PC-9 (cell line): Measurements from ENCODE around the gene RPAP2. TPM values are rescaled to one million over a fixed set of nuclear protein-coding genes. Genes with fewer than 3 reads are reported as not detected.
"Not testable (repeated sequence)": the region's sequence is repeated elsewhere in the genome, so short reads cannot be mapped to it uniquely, and the experiment has no call there.

Experiments
- BruUV-seq: library from RNA; stranded (reverse); fragments of 400-500 nt; replicated peaks from 2 replicates; lab custom pipeline; 2021; lab: Mats Ljungman, UMichigan
- CTCF ChIA-PET: fragments of 300-600 bp; sonication (Branson Sonifier 250); formaldehyde crosslinking; loops from one replicate; lab custom pipeline; 2022; ENCODE audit warnings: antibody characterized with exemption; lab: Charles Lee
- POLR2A ChIA-PET: fragments of 300-600 bp; sonication (Branson Sonifier 250); formaldehyde crosslinking; loops from one replicate; lab custom pipeline; 2022; ENCODE audit warnings: antibody characterized with exemption; ENCODE audit not compliant: unreplicated experiment; lab: Charles Lee
- DNase-seq, 2 experiments: peaks; one replicate each; pipeline versions ENCODE4 v3.0.0 to v3.0.0-alpha.2; 2015 to 2022; ENCODE audit warnings: mixed read lengths in 1 of 2
- H2AFZ ChIP-seq: fragments of 200-600 bp; sonication (generic); 2 replicates; pipeline ENCODE4 v1.8.1; 2017; ENCODE audit warnings: antibody characterized with exemption
- H3F3A ChIP-seq: fragments of 200-600 bp; sonication (generic); 2 replicates; pipeline ENCODE4 v1.8.1; 2017; ENCODE audit warnings: antibody characterized with exemption, mild to moderate bottlenecking, low read depth; ENCODE audit not compliant: insufficient read depth
- H3K27ac ChIP-seq: fragments of 200-600 bp; sonication (generic); 2 replicates; pipeline ENCODE4 v1.6.1; 2016; ENCODE audit warnings: mixed run types
- H3K27me3 ChIP-seq: fragments of 200-600 bp; sonication (generic); 2 replicates; pipeline ENCODE4 v1.6.1; 2016; ENCODE audit warnings: low read depth, mixed run types; ENCODE audit not compliant: insufficient read depth
- H3K36me3 ChIP-seq: fragments of 200-600 bp; sonication (generic); 2 replicates; pipeline ENCODE4 v1.6.1; 2016; ENCODE audit warnings: low read depth, mixed run types
- H3K4me1 ChIP-seq: fragments of 200-600 bp; sonication (generic); replicated peaks from 2 replicates; pipeline ENCODE4 v1.6.1; 2016; ENCODE audit warnings: mixed run types; ENCODE audit not compliant: insufficient read depth
- H3K4me2 ChIP-seq: fragments of 200-600 bp; sonication (generic); 2 replicates; pipeline ENCODE4 v1.6.1; 2017; ENCODE audit warnings: mixed run types
- H3K4me3 ChIP-seq: fragments of 200-600 bp; sonication (generic); 2 replicates; pipeline ENCODE4 v1.6.1; 2016; ENCODE audit warnings: mixed run types
- H3K79me2 ChIP-seq: fragments of 200-600 bp; sonication (generic); 2 replicates; pipeline ENCODE4 v1.6.1; 2017; ENCODE audit warnings: low read depth, mixed run types
- H3K9me2 ChIP-seq: fragments of 200-600 bp; sonication (generic); 2 replicates; pipeline ENCODE4 v1.8.1; 2017; ENCODE audit warnings: mild to moderate bottlenecking; ENCODE audit not compliant: insufficient read depth
- H3K9me3 ChIP-seq: fragments of 200-600 bp; sonication (generic); 2 replicates; pipeline ENCODE4 v1.8.1; 2016; ENCODE audit warnings: low read depth; ENCODE audit not compliant: insufficient read depth
- H4K20me1 ChIP-seq: fragments of 200-600 bp; sonication (generic); 2 replicates; pipeline ENCODE4 v1.8.1; 2017; ENCODE audit not compliant: insufficient read depth
- EZH2 ChIP-seq: fragments of 200-600 bp; sonication (generic); IDR thresholded peaks from 2 replicates; pipeline ENCODE4 v1.8.0; 2017; ENCODE audit warnings: antibody characterized with exemption, low read depth
- intact Hi-C: fragments of 100-400 bp; cut with micrococcal nuclease; formaldehyde crosslinking; loops from one replicate; pipeline ENCODE4 v1.10.0; 2022; ENCODE audit not compliant: unreplicated experiment
- total RNA-seq: library from RNA; stranded (reverse); gene quantifications from 2 replicates; pipeline ENCODE4 v1.2.3, GENCODE V29; 2021
- TF ChIP-seq, protein P1 (sequence below): fragments of 200-600 bp; sonication (generic); conservative IDR thresholded peaks from 2 replicates; pipeline ENCODE4 v1.6.1; 2017; ENCODE audit warnings: mixed run types, antibody characterized with exemption, mild to moderate bottlenecking, moderate library complexity

The RPAP2 gene
- total RNA-seq, 1 experiment from 2014 or later, result 20.3 TPM

DNA sequence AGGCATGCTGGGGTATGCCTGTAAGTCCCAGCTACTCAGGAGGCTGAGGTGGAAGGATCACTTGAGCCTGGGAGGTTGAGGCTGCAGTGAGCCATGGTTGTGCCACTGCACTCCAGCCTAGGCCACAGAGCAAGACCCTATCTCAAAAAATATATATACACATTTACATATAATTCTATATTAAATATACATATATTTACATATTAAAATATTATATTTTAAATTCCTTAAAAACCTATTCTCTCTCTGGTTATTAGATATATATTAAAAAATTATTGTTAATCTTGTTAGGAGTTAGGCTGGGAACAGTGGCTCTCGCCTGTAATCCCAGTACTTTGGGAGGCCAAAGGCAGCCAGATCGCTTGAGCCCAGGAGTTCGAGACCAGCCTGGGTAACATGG lies 22.8 kb upstream of the RPAP2 start:
- H3F3A ChIP-seq, result no peaks in the 10 kb centered on the region
- no peaks in the 10 kb centered on the region for H3K27me3 ChIP-seq
- H3K9me3 ChIP-seq, result no peaks in the 10 kb centered on the region
- no peak overlapping the region for H2AFZ ChIP-seq
- no TSS peak for BruUV-seq
- no peaks in the 10 kb centered on the region for H3K4me1 ChIP-seq
- no peak overlapping the region for H3K27ac ChIP-seq
- H3K4me2 ChIP-seq, result no peak overlapping the region
- H3K79me2 ChIP-seq, result no peaks in the 10 kb centered on the region
- ChIA-PET CTCF (no interaction called here), POLR2A (no interaction called here)
- H4K20me1 ChIP-seq, result no peaks in the 10 kb centered on the region
- DNase-seq, result no peak
- no peaks in the 10 kb centered on the region for H3K9me2 ChIP-seq
- TF ChIP-seq EZH2, result no peak
- TF ChIP-seq, protein P1, sequence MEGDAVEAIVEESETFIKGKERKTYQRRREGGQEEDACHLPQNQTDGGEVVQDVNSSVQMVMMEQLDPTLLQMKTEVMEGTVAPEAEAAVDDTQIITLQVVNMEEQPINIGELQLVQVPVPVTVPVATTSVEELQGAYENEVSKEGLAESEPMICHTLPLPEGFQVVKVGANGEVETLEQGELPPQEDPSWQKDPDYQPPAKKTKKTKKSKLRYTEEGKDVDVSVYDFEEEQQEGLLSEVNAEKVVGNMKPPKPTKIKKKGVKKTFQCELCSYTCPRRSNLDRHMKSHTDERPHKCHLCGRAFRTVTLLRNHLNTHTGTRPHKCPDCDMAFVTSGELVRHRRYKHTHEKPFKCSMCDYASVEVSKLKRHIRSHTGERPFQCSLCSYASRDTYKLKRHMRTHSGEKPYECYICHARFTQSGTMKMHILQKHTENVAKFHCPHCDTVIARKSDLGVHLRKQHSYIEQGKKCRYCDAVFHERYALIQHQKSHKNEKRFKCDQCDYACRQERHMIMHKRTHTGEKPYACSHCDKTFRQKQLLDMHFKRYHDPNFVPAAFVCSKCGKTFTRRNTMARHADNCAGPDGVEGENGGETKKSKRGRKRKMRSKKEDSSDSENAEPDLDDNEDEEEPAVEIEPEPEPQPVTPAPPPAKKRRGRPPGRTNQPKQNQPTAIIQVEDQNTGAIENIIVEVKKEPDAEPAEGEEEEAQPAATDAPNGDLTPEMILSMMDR, result no peak
- 0 out of 2 replicates have a peak, but pooled peaks cover 8% of the 10 kb centered on the region for H3K36me3 ChIP-seq
- no peak overlapping the region for H3K4me3 ChIP-seq
- intact Hi-C loops, result no loop called here

DNA sequence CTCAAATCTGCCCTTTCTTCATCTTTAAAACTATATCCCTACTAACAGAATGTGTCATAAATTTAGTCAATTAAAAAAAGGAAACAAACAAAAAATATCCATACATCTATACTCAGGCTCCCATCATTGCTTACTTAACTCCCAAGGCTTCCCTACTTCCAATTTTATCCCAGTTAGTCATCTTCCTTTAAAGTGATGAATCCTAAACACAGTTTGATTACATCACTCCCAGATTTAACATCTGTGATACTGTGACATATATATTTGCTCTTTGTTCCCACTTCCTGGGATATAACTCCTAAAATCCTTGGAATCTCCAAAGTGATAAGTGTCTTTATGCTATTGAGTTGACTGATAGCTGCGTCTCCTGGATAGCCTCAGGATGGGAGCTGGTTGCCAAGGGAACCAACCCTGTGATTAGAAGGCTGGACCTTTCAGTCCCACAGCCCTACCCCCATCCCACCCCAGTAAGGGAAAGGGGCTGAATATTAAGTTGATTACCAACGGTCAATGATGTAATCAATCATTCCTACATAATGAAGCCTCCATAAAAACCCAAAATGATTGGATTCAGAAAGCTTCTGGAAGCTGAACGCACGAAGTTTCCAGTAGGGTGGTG lies 21.6 kb upstream of the RPAP2 start:
- Histone ChIP-seq H3K27ac (no peak overlapping the region), H3K9me3 (no peaks in the 10 kb centered on the region), H3K36me3 (0 out of 2 replicates have a peak, but pooled peaks cover 8% of the 10 kb centered on the region), H3K9me2 (no peaks in the 10 kb centered on the region), H3K4me2 (no peak overlapping the region), H3K27me3 (no peaks in the 10 kb centered on the region), H3K79me2 (no peaks in the 10 kb centered on the region), H3K4me3 (no peak overlapping the region), H2AFZ (no peak overlapping the region), H4K20me1 (no peaks in the 10 kb centered on the region), H3K4me1 (no peaks in the 10 kb centered on the region), H3F3A (no peaks in the 10 kb centered on the region)
- intact Hi-C loops, result no loop called here
- POLR2A ChIA-PET, result no interaction called here
- no peak for TF ChIP-seq EZH2
- TF ChIP-seq, protein P1, result no peak
- BruUV-seq, result no TSS peak
- CTCF ChIA-PET, result no interaction called here
- DNase-seq, result peak in 1 of 2 experiments; percentile 33

DNA sequence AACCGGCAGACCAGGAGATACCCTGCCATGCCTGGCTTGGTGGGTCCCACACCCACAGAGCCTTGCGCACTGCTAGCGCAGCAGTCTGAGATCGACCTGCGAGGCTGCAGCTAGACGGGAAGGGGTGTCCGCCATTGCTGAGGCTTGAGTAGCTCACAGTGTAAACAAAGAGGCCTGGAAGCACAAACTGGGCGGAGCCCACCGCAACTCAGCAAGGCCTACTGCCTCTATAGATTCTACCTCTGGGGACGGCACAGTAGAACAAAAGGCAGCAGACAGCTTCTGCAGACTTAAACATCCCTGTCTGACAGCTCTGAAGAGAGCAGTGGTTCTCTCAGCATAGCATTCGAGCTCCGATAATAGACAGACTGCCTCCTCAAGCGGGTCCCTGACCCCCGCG lies 19.1 kb upstream of the RPAP2 start:
- H3F3A ChIP-seq, H3K9me2 ChIP-seq, intact Hi-C loops, H3K79me2 ChIP-seq, H4K20me1 ChIP-seq, DNase-seq, H3K4me1 ChIP-seq, H3K4me3 ChIP-seq, H3K9me3 ChIP-seq, H3K27me3 ChIP-seq, H3K27ac ChIP-seq, POLR2A ChIA-PET, BruUV-seq, H3K4me2 ChIP-seq, H3K36me3 ChIP-seq, H2AFZ ChIP-seq: not testable (repeated sequence)
- CTCF ChIA-PET, result interaction anchor here (0.6 kb wide), 1 partner anchor 31 kb away, joined by 10 read pairs; no protein-coding TSS in a partner anchor

DNA sequence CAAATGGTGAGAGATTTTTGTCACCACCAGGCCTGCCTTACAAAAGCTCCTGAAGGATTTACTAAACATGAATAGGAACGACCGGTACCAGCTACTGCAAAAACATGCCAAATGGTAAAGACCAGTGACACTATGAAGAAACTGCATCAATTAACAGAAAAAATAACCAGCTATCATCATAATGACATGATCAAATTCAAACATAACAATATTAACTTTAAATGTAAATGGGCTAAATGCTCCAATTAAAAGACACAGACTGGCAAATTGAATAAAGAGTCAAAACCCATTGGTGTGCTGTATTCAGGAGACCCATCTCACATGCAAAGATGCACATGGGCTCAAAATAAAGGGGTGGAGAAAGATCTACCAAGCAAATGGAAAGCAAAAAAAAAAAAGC lies 17.4 kb upstream of the RPAP2 start:
- POLR2A ChIA-PET, H3K79me2 ChIP-seq, H3F3A ChIP-seq, intact Hi-C loops, H4K20me1 ChIP-seq, H3K27me3 ChIP-seq, H3K9me3 ChIP-seq, BruUV-seq, H3K27ac ChIP-seq, DNase-seq, H3K9me2 ChIP-seq, H2AFZ ChIP-seq, H3K4me2 ChIP-seq, H3K4me3 ChIP-seq, H3K4me1 ChIP-seq, CTCF ChIA-PET: not testable (repeated sequence)
- H3K36me3 ChIP-seq, result 0 out of 2 replicates have a peak, but pooled peaks cover 14% of the 10 kb centered on the region
